T-helper 17 cell (primary cell): ENCODE measurements around the gene CASD1. TPM values are rescaled to one million over a fixed set of nuclear protein-coding genes. Genes with fewer than 3 reads are reported as not detected.

Experiments
- total RNA-seq, 4 donors: library from RNA in 2 of 4; stranded (reverse) in 2 of 4; gene quantifications; one replicate each; pipeline ENCODE4 v1.2.3 and lab custom pipeline; 2022 to 2026

CASD1 gene
- total RNA-seq, 2 donors from 2014 or later = 18.4 to 22.9 TPM

Other genes starting within 250 kb of the CASD1 start
- gene COL1A2, start 114.9 kb upstream of the CASD1 start, total RNA-seq = not detected
- under 1 TPM in 1 of 2 donors, not detected in 1; 0.65 TPM for gene SGCE, start 146.3 kb downstream of the CASD1 start, total RNA-seq